HuH-7 (cell line): ENCODE results near the gene AGPAT4.

Experiments used
- DNase-seq: peaks from one replicate; pipeline ENCODE4 v3.0.0; 2011; ENCODE audit warnings: low spot score

AGPAT4 gene

GRCh38 chr6:161254464-161255253 is 19.2 kb downstream of the AGPAT4 start:
- DNase-seq: no peak

- no peak for DNase-seq
These were observed 19.8 kb downstream of the AGPAT4 start for GRCh38 chr6:161254126-161254463.

- DNase-seq: no peak
These were observed 22.5 kb downstream of the AGPAT4 start for GRCh38 chr6:161251345-161251744.

DNA sequence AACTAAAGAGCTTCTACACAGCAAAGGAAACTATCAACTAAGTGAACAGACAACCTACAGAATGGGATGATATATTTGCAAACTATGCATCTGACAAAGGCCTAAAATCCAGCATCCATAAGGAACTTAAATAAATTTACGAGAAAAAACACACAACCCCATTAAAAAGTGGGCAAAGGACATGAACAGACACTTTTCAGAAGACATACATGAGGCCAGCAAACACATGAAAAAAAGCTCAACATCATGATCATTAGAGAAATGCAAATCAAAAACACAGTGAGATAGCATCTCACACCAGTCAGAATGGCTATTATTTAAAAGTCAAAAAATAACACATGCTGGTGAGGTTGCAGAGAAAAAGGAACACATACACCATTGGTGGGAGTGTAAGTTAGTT is 24.5 kb downstream of the AGPAT4 start:
- DNase-seq: no peak

DNA sequence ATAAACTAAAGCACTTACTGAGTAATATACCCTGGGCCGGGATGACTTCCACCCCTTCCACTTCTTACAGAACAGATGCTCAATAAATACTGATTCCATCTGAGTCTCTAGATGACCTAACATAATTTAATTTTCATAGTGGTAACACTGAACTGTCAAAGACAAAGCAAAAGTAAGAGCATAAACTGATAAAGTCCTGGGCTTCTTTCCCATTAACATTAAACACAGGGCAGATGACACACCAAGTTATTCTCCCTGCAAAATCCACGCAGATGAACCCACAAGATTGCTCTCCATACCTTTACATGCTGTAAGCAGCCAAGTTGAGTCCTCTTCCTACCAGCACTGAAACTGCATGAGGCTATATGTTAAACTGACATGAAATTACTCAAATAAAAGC is 27.1 kb downstream of the AGPAT4 start:
- no peak for DNase-seq

DNA sequence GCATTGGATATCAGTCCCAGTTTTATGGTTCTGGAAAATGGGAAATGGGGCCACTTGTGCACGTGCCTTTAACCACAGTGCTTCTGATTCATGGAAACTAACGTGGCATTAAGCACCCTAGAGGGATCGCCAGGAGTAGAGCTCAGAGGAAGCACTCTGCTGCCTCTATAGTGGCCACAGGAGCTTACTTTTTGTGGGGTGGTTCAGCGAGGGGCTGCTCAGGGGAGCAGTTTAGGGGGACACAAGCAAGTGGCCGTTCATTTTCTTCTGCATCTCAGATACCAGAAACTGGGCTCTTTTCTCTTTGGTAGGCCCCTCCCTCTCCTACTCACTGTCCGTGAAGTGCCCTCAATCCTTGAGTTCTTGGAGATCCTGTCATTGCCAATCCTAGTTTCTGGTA is 28.5 kb downstream of the AGPAT4 start:
- DNase-seq: no peak

GRCh38 chr6:161244725-161245124 is 29.1 kb downstream of the AGPAT4 start:
- DNase-seq: no peak

- DNase-seq: no peak
These were observed 30.8 kb downstream of the AGPAT4 start for GRCh38 chr6:161242779-161243693.

GRCh38 chr6:161242113-161242512 is 31.7 kb downstream of the AGPAT4 start:
- DNase-seq: no peak

DNA sequence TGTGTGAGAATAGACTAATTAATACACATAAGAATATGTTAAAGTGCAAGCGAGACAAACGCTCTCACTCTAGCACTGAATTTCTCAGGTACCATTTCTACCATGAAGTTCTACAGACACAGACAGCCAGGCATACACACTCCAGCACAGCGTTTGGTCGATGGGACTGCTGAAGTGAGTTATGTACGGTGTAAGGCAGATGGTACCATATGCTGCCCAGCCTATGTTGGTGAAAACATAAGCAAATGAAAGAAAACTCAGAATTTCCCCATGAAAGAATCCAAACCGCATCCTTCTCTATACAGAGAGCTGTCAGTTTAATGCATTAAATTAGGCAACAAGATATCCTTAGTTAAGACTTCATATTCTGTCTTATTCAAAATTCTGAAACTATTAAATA is 34.9 kb downstream of the AGPAT4 start:
- no peak for DNase-seq

GRCh38 chr6:161238500-161238899 is 35.4 kb downstream of the AGPAT4 start:
- DNase-seq: no peak

GRCh38 chr6:161238081-161238480 is 35.8 kb downstream of the AGPAT4 start:
- no peak for DNase-seq

GRCh38 chr6:161237176-161237575 is 36.7 kb downstream of the AGPAT4 start:
- no peak for DNase-seq

- no peak for DNase-seq
These were observed 37.9 kb downstream of the AGPAT4 start for GRCh38 chr6:161235776-161236633.

GRCh38 chr6:161233986-161234661 is 39.7 kb downstream of the AGPAT4 start:
- no peak for DNase-seq

DNA sequence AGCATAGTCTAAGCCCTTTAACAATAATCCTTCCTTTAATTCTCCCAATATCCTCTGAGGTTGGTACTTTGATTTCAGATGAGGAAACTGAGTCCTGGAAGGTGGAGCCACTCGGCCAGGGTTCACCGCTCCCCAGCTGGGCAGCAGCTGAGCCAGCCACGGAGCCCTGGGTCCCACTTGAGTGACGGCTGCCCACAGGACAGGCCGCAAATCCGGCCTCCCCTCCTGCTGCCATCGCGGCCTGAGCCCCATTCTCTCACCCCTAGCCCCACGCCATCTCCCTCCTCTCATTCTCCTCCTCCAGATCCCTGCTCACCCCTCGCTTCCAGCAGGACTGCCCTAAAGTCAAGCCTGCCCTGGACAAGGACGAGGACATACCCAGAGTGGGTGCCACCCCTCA is 41.4 kb downstream of the AGPAT4 start:
- DNase-seq: no peak

DNA sequence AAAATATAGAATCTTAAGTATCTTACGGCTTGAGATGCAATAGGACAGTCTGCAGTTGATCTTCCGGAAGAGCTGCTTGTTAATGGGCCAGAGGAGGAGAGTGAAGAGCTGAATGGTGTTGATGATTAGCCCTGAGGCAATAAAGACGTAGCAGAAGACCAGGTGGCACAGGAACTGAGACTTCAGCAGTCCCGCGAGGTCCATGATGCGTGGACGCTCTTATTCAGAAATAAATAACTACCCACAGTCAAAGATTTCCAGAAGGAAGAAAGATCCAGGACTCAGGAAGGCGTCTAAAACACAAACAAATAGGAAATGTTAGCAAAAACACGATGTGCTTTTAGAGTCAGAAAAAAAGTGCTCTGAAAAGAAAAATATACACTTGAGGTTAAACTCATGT is 41.9 kb downstream of the AGPAT4 start:
- DNase-seq: no peak

DNA sequence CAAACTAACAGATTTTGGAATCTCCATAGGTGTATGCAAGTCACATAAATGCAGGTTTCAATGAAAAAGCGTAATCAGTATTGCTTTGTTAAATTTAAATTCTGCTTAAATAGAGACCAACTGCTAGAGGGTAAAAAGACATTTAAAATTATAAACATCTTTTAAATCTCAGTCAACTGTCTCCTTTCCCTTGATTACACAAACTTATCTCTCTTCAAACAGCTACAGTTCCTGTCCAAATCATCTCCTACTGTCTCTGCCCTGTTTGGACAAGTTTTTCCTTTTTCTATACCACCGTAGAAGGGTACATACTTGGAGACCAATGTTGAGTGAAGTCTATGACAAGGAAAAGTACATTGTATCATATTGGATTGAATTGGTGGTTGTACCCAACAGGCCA is 43.5 kb downstream of the AGPAT4 start:
- DNase-seq: no peak

- DNase-seq: no peak
These were observed 44.8 kb downstream of the AGPAT4 start for GRCh38 chr6:161228921-161229591.

- no peak for DNase-seq
These were observed 45.8 kb downstream of the AGPAT4 start for GRCh38 chr6:161228096-161228495.
